Measurements from ENCODE around the gene FLOT2. TPM values are rescaled to one million over a fixed set of nuclear protein-coding genes. Genes with fewer than 3 reads are reported as not detected.

FLOT2 gene
- total and polyA plus RNA-seq, 2 of the 8 experiments (the other 6 are each of a cell fraction or from before 2014, with no cell fraction given), result 116 to 189 TPM

GRCh38 chr17:28878158-28878910 is 19.2 kb downstream of the FLOT2 start:
- no peaks in the 10 kb centered on the region for H3K79me2 ChIP-seq (ENCODE audit: control insufficient read depth in 1 of 2, insufficient read depth in 2 of 2, low read length in 2 of 2)
- H4K91ac ChIP-seq (replicated peaks; ENCODE audit: insufficient read length, low read length), result no peak overlapping the region
- H3K79me1 ChIP-seq (ENCODE audit: low read depth, low read length), result no peaks in the 10 kb centered on the region; the same call in 1 of the 2 replicates
- FAIRE-seq (no peak), DNase-seq (ENCODE audit: low read depth in 1 of 2, low spot score in 2 of 2) (no peak)
- CTCF ChIA-PET (ENCODE audit: partially characterized antibody), result interaction anchor here (0.6 to 5.7 kb wide), 33 partner anchors 8 to 260 kb away, joined by 3 to 73 read pairs (median 5); partner anchors contain the start of genes DHRS13, FAM222B, FLOT2 and TLCD1
- no peak overlapping the region for H3K27ac ChIP-seq (ENCODE audit: low read depth, low read length)
- H3K9me3 ChIP-seq (ENCODE audit: insufficient read depth in 2 of 2, low read depth in 1 of 2, low read length in 1 of 2), result no peaks in the 10 kb centered on the region
- H3K36me3 ChIP-seq (ENCODE audit: control insufficient read depth in 2 of 4, insufficient read depth in 4 of 4, low read length in 3 of 4), result peaks cover 9 to 34% (median 20%) of the 10 kb centered on the region in 4 experiments; a peak in 6 of 8 replicates
- H2BK120ac ChIP-seq (replicated peaks; ENCODE audit: low read depth, low read length), result no peak overlapping the region
- no peak overlapping the region for H3K9ac ChIP-seq (replicated peaks in 1 of 4; ENCODE audit: extremely low read depth in 1 of 4, low read depth in 3 of 4, low read length in 3 of 4)
- no peak overlapping the region for H2BK15ac ChIP-seq (ENCODE audit: low read length)
- H3K23ac ChIP-seq (ENCODE audit: insufficient read length), result no peak overlapping the region
- H2AK5ac ChIP-seq (ENCODE audit: low read depth, low read length), result no peak overlapping the region
- H3K27me3 ChIP-seq (replicated peaks in 1 of 4; ENCODE audit: control insufficient read depth in 3 of 4, extremely low read depth in 1 of 4, insufficient read depth in 3 of 4, low read length in 3 of 4), result no peaks in the 10 kb centered on the region; a peak in 1 of 7 replicates
- H3K4me1 ChIP-seq (replicated peaks in 1 of 4; ENCODE audit: control insufficient read depth in 3 of 4, insufficient read depth in 4 of 4, low read length in 3 of 4), result no peaks in the 10 kb centered on the region; a peak in 2 of 7 replicates
- H3K4ac ChIP-seq (replicated peaks; ENCODE audit: insufficient read length, low read depth, low read length), result no peak overlapping the region
- H3K14ac ChIP-seq (ENCODE audit: insufficient read length), result no peak overlapping the region
- no peak overlapping the region for H2BK5ac ChIP-seq (ENCODE audit: low read depth, low read length)
- no peak overlapping the region for H3K4me2 ChIP-seq (ENCODE audit: insufficient read depth in 1 of 2, low read depth in 2 of 2, low read length in 2 of 2)
- no peak overlapping the region for H2AFZ ChIP-seq (ENCODE audit: low read length)
- no peak overlapping the region for H3K18ac ChIP-seq (ENCODE audit: extremely low read depth, low read length)
- WGBS, 2 experiments (ENCODE audit: extremely low coverage in 1 of 2, insufficient coverage in 1 of 2, insufficient read length in 1 of 2, insufficient replicate concordance in 2 of 2, low coverage in 1 of 2, low lambda C conversion rate in 2 of 2, missing lambda C conversion rate in 1 of 2), result 92 to 100% methylated on average over 1 to 2 of the region's 2 CpGs
- no peak overlapping the region for H2BK20ac ChIP-seq (ENCODE audit: low read length)
- H4K20me1 ChIP-seq (replicated peaks in 1 of 2; ENCODE audit: control insufficient read depth in 1 of 2, insufficient read depth in 2 of 2, low read length in 2 of 2), result no peaks in the 10 kb centered on the region
- no peak overlapping the region for H3K56ac ChIP-seq (replicated peaks; ENCODE audit: insufficient read length, low read depth, low read length)
- no peak overlapping the region for H4K8ac ChIP-seq (ENCODE audit: extremely low read depth, insufficient read depth, low read length)
- POLR2A ChIA-PET (ENCODE audit: partially characterized antibody), result interaction anchor here (0.6 to 2.3 kb wide), 13 partner anchors 8 to 239 kb away, joined by 3 to 13 read pairs (median 5); partner anchors contain the start of gene RPL23A
- H3K4me3 ChIP-seq (ENCODE audit: extremely low read depth in 1 of 4, insufficient read depth in 2 of 4, low read depth in 3 of 4, low read length in 4 of 4), result no peak overlapping the region
- no peak overlapping the region for H2BK12ac ChIP-seq (ENCODE audit: low read depth, low read length)
- no peaks in the 10 kb centered on the region for H3K23me2 ChIP-seq (ENCODE audit: low read depth, low read length)
- no peak overlapping the region for H4K5ac ChIP-seq (ENCODE audit: insufficient read length, low read depth, low read length)
- no peak for TF ChIP-seq CBX8 (IDR thresholded peaks at IDR 0.05; ENCODE audit: borderline replicate concordance, low read depth, low read length)
- no peak for TF ChIP-seq CTBP2 (IDR thresholded peaks at IDR 0.05; ENCODE audit: borderline replicate concordance, insufficient read depth, insufficient read length, low read length)
- no peak for TF ChIP-seq BACH1 (IDR thresholded peaks at IDR 0.05; ENCODE audit: low read length)
- TF ChIP-seq TEAD4 (IDR thresholded peaks at IDR 0.05; ENCODE audit: low read depth, low read length), result no peak
- no peak for TF ChIP-seq EZH2 (IDR thresholded peaks at IDR 0.05; ENCODE audit: low read depth, low read length, severe bottlenecking)
- TF ChIP-seq SP1 (IDR thresholded peaks at IDR 0.05; ENCODE audit: low read depth, low read length), result no peak
- no peak for TF ChIP-seq RXRA (IDR thresholded peaks at IDR 0.05; ENCODE audit: insufficient read depth, low read depth, low read length)
- no peak for TF ChIP-seq JUND (IDR thresholded peaks at IDR 0.05; ENCODE audit: low read length)
- no peak for TF ChIP-seq ATF3 (IDR thresholded peaks at IDR 0.05; ENCODE audit: insufficient read depth, low read depth, low read length)
- TF ChIP-seq SIRT6 (IDR thresholded peaks at IDR 0.05; ENCODE audit: low read length), result no peak
- TF ChIP-seq TCF12 (IDR thresholded peaks at IDR 0.05; ENCODE audit: low read depth, low read length), result no peak
- no peak for TF ChIP-seq KDM1A (IDR thresholded peaks at IDR 0.05; ENCODE audit: borderline replicate concordance, low read length)
- TF ChIP-seq BRCA1 (IDR thresholded peaks at IDR 0.05; ENCODE audit: low read depth, low read length), result no peak

Data from H1 (cell line).